ENCODE data around the gene KRTAP10-4. TPM values are rescaled to one million over a fixed set of nuclear protein-coding genes. Genes with fewer than 3 reads are reported as not detected.

KRTAP10-4 gene
- total RNA-seq, 3 donors from 2014 or later = not detected

GRCh38 chr21:44529503-44530125 lies 43.9 kb upstream of the KRTAP10-4 start:
- H3K9me3 ChIP-seq = no peaks in the 10 kb centered on the region
- H3K36me3 ChIP-seq = no peaks in the 10 kb centered on the region
- H3K27me3 ChIP-seq = peaks cover 0 to 17% of the 10 kb centered on the region in 2 donors
- TF ChIP-seq POLR2AphosphoS5 (IDR thresholded peaks at IDR 0.05) = no peak
- TF ChIP-seq CTCF (IDR thresholded peaks at IDR 0.05) = no peak
- no peak for TF ChIP-seq POLR2A (IDR thresholded peaks at IDR 0.05)
- intact Hi-C loops (cut with DNase I; ENCODE audit: low total_unique reads) = loop anchor here (10.0 kb wide), 1 partner anchor 145 kb away; no protein-coding TSS in a partner anchor
- H3K4me1 ChIP-seq = no peaks in the 10 kb centered on the region
- no peak overlapping the region for H3K27ac ChIP-seq
- H3K4me3 ChIP-seq = no peak overlapping the region
- peak in 1 of 2 donors; percentile 30 for DNase-seq (ENCODE audit: low spot score in 2 of 2)

DNA sequence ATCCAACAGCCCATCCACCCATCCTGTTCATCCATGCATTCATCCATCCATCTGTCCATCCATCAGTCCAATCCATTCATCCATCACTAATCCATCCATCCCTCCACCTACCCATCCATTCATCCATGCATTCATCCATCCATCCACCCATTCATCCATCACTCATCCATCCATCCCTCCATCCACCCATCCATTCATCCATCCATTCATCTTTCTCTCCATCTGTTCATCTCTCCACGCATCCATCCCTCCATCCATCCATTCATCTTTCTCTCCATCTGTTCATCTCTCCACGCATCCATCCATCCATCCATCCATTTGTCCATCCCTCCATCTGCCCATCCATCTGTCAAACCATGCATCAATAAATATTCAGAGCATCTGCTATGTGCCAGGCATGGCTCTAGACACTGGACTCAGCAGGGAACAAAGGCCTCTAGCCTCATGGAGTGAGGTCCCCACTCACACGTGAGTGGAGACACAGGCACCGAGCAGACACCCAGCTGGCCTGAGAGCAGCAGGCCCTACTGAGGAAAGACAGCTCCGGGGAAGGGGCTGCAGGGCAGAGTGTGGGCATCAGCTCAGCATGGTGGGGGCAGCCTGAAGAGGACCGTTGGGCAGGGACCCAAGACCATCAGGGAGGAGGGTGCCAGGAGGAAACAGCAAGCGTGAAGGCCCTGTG lies 43.2 kb upstream of the KRTAP10-4 start:
- H3K4me3 ChIP-seq = no peak overlapping the region
- peak in 1 of 2 donors; percentile 31 for DNase-seq (ENCODE audit: low spot score in 2 of 2)

GRCh38 chr21:44530903-44531605 lies 42.5 kb upstream of the KRTAP10-4 start:
- no peaks in the 10 kb centered on the region for H3K36me3 ChIP-seq
- no peak overlapping the region for H3K27ac ChIP-seq
- H3K27me3 ChIP-seq = peaks cover 0 to 17% of the 10 kb centered on the region in 2 donors
- intact Hi-C loops (cut with DNase I; ENCODE audit: low total_unique reads) = no loop called here
- TF ChIP-seq CTCF (IDR thresholded peaks at IDR 0.05) (no peak), POLR2A (IDR thresholded peaks at IDR 0.05) (no peak), POLR2AphosphoS5 (IDR thresholded peaks at IDR 0.05) (no peak)
- no peaks in the 10 kb centered on the region for H3K9me3 ChIP-seq
- H3K4me1 ChIP-seq = no peaks in the 10 kb centered on the region
- H3K4me3 ChIP-seq = no peak overlapping the region
- peak in 1 of 2 donors; percentile 43 for DNase-seq (ENCODE audit: low spot score in 2 of 2)

More for the DNA sequence above, 43.2 kb upstream of the KRTAP10-4 start:
- no peak overlapping the region for H3K27ac ChIP-seq
- intact Hi-C loops (cut with DNase I; ENCODE audit: low total_unique reads) = no loop called here
- H3K9me3 ChIP-seq = no peaks in the 10 kb centered on the region
- peaks cover 0 to 17% of the 10 kb centered on the region in 2 donors for H3K27me3 ChIP-seq
- no peaks in the 10 kb centered on the region for H3K4me1 ChIP-seq
- no peaks in the 10 kb centered on the region for H3K36me3 ChIP-seq
- TF ChIP-seq POLR2A (IDR thresholded peaks at IDR 0.05) = no peak
- no peak for TF ChIP-seq CTCF (IDR thresholded peaks at IDR 0.05)
- no peak for TF ChIP-seq POLR2AphosphoS5 (IDR thresholded peaks at IDR 0.05)

- peaks cover 0 to 17% of the 10 kb centered on the region in 2 donors for H3K27me3 ChIP-seq
- peak in 1 of 2 donors; percentile 50 for DNase-seq (ENCODE audit: low spot score in 2 of 2)
- intact Hi-C loops (cut with DNase I; ENCODE audit: low total_unique reads) = no loop called here
These were observed 41.6 kb upstream of the KRTAP10-4 start for GRCh38 chr21:44531606-44532564.

More at GRCh38 chr21:44531606-44532564, 41.6 kb upstream of the KRTAP10-4 start:
- TF ChIP-seq POLR2A (IDR thresholded peaks at IDR 0.05) (no peak), POLR2AphosphoS5 (IDR thresholded peaks at IDR 0.05) (no peak), CTCF (IDR thresholded peaks at IDR 0.05) (no peak)
- Histone ChIP-seq H3K4me3 (no peak overlapping the region), H3K27ac (no peak overlapping the region), H3K36me3 (no peaks in the 10 kb centered on the region), H3K9me3 (no peaks in the 10 kb centered on the region), H3K4me1 (no peaks in the 10 kb centered on the region)
